GM03348 (cell line): ENCODE results near the gene PRKAB1.
"Not testable (repeated sequence)": the region's sequence is repeated elsewhere in the genome, so short reads cannot be mapped to it uniquely, and the experiment has no call there.

Experiments used
- DNase-seq: peaks from one replicate; pipeline ENCODE4 v3.0.0; 2012; ENCODE audit warnings: low spot score

Gene PRKAB1, protein sequence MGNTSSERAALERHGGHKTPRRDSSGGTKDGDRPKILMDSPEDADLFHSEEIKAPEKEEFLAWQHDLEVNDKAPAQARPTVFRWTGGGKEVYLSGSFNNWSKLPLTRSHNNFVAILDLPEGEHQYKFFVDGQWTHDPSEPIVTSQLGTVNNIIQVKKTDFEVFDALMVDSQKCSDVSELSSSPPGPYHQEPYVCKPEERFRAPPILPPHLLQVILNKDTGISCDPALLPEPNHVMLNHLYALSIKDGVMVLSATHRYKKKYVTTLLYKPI

DNA sequence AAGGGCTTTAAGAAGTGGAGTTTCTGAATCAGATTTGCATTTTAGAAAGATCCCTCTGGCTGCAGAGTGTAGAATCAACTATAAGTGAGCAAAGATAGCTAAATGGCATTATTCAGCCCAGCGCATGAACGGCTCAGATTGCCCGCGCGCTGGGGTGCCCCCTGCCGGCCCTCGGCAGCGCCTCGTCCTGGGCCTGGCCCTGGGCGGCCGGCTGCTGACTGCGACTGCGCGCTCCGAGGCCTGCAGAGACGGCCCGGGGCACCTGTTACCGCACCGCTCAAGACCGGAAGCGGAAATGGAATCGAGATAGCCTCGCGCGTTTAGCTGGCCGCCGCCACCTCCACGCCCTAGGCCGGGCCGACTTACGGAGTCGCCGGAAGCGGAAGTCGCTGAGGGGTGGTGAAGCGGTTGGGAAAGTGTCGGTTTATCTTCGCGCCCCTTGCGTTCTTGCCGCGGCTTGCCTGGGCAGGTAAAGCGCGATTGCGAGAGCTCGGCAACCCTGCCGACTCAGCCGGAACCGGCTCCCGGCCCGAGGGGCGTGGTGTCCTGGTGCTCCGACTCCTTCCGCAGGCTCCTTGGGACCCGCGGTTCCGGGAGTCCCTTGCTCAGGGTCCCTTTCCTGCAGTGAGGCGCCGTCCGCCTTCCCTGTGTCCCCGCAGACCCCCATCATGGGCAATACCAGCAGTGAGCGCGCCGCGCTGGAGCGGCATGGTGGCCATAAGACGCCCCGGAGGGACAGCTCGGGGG is at the start of gene PRKAB1:
PRKAB1 (plus strand) TSS at position 557 of the 747 bp plus-strand sequence; CDS start at position 669, 112 bp downstream.
- DNase-seq: peak; percentile 100

DNA sequence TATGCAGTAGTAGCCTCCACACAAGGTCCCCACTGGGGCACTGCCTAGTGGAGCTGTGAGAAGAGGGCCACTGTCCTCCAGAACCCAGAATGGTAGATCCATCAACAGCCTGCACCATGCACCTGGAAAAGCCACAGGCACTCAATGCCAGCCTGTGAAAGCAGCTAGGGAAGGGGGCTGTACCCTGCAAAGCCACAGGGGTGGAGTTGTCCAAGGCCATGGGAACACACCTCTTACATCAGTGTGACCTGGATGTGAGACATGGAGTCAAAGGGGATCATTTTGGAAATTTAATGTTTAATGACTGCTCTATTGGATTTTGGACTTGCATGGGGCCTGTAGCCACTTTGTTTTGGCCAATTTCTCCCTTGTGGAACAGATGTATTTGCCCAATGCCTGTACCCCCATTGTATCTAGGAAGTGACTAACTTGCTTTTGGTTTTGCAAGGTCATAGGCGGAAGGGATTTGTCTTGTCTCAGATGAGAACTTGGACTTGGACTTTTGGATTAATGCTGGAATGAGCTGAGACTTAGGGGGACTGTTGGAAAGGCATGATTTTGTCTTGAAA is 49.5 kb upstream of the PRKAB1 start:
- DNase-seq: not testable (repeated sequence)

GRCh38 chr12:119620490-119620889 is 47.4 kb upstream of the PRKAB1 start:
- DNase-seq: no peak

GRCh38 chr12:119621878-119622277 is 46.1 kb upstream of the PRKAB1 start:
- DNase-seq: no peak

- DNase-seq: no peak
Measured at GRCh38 chr12:119624966-119625365, 43.0 kb upstream of the PRKAB1 start.

DNA sequence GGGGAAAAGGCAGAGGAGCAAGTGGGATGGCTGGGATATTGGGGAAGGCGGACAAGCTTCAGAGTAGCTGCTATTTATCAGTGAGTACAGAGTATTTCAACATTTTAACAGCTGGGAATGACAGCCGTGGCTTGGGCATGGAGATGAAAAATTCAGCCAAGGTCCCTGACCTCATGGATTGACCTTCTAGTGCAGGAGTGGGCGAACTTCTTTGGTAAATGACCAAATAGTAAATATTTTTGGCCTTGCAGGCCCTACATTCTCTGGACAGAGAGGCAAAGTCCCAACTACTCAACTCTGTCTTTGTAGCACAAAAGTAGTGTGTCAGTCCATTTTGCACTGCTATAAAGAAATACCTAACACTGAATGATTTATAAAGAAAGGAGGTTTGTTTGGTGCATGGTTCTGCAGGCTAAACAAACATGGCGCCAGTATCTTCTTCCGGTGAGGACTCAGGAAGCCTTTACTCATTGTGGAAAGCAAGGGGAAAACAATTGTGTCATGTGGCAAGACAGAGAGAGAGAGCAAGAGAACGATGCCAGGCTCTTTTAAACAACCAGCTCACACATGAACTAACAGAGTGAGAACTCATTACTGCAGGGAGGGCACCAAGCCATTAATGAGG is 40.8 kb upstream of the PRKAB1 start:
- no peak for DNase-seq

- no peak for DNase-seq
Measured at GRCh38 chr12:119627686-119628085, 40.2 kb upstream of the PRKAB1 start.

DNA sequence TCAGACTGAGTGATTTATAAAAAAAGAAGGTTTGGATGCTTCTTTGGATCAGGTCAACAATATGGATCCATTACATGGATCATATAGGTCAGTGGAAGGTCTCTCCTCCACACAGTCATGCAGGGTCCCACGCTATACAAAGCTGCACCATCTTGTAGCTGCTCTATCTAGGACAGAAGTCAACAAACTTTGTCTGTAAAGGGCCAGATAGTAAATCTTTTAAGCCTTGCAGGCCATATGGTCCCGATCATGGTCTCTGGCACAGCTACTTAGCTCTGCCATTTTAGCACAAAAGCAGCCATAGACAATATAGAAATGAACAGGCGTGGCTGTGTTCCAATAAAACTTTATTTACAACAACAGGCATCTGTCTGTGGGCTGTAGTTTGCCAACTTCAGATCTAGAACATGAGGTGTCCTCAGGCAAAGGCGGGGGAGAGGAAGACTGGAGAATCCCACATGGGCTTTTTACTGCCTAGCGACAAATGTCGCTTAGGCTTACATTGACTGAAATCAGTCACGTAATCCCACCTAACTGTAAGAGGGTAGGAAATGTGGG is 37.6 kb upstream of the PRKAB1 start:
- DNase-seq: no peak

DNA sequence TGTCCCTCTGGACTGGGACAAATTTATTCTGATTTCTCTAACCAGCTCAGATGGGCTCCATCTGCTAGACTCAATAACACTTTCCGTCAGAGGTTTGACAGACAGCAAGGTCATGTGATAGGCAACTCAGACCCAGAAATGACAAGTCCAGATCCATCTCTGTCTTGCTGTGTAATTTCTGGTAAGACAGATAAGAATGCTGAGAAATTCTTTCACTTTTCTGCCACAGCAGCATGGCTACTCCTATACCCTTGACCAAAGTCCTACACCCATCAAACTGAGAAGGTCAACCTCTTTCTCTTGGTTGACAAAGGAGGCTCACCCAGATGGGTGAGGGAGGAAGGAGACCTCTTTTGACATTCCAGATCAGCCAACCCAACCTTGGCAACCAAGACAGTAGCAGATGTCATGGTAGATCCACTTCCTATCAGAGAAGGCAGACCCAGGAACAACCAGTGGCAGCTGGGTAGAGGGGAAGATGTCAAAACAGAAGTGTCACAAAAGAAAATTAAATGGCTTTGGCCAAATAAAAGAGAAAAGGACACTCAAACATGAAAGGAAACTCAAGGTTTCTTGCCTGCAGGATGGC is 36.9 kb upstream of the PRKAB1 start:
- no peak for DNase-seq

- DNase-seq: no peak
Measured at GRCh38 chr12:119631930-119632678, 35.8 kb upstream of the PRKAB1 start.

- DNase-seq: no peak
Measured at GRCh38 chr12:119634743-119635142, 33.2 kb upstream of the PRKAB1 start.

DNA sequence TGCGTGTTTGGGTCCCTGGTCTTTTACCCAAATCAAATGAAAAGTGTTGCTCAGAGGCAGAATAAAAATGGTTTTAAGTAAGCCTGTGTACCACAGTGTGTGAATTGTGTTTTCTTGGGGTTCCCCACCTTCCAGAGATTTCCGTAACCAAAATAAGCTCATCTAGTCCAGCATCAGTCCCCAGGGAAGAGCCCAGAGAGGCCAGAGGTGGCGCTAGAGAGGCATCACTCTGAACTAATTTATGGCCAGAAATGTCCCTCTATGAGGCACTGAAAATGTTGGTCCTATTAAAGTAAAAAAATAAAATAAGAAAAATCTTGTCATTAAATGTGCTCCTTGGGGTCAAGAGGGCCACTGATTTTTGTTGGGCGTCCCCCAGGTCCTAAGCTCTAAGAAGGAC is 24.9 kb upstream of the PRKAB1 start:
- DNase-seq: no peak

- no peak for DNase-seq
Measured at GRCh38 chr12:119644930-119645329, 23.0 kb upstream of the PRKAB1 start.

DNA sequence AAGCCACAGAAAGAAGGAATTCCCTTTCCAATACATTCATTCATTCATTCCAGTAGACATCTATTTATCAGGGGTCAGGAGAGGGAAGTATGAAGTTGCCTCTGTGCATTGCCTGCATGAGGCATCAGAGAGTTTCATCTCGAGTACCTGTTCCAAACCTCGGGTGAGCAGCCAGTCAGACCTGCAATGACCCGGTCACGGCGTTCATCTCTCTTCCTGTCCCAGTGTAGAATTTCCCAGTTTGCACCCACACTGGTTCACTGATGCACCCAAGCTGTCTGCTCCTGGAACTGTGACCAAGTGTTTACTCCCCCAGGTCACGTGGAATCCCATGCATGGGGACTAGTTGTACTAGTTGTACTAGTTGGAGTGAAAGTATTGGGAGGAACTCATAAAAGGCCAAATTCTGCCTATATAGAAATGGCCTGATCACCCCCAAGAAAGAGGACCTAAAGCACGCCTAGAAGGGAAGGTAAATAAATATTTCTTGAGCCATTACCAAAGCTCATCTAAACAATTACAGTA is 22.3 kb upstream of the PRKAB1 start:
- no peak for DNase-seq

- DNase-seq: peak; percentile 56
Measured at GRCh38 chr12:119649202-119649808, 18.6 kb upstream of the PRKAB1 start.

GRCh38 chr12:119652665-119653064 is 15.3 kb upstream of the PRKAB1 start:
- no peak for DNase-seq

DNA sequence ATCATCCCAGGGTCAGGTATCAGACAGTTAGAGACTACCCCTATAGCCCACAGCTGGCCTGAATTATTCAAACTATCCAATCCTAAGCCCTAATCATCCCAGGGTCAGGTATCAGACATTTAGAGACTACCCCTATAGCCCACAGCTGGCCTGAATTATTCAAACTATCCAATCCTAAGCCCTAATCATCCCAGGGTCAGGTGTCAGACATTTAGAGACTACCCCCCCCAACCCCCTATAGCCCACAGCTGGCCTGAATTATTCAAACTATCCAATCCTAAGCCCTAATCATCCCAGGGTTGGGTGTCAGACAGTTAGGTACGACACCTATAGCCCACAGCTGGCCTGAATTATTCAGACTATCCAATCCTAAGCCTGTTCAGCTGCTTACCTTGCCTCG is 10.9 kb upstream of the PRKAB1 start:
- not testable (repeated sequence) for DNase-seq

GRCh38 chr12:119658166-119658565 is 9.8 kb upstream of the PRKAB1 start:
- DNase-seq: not testable (repeated sequence)

- DNase-seq: peak; percentile 73
Measured at GRCh38 chr12:119659289-119659897, 8.5 kb upstream of the PRKAB1 start.

DNA sequence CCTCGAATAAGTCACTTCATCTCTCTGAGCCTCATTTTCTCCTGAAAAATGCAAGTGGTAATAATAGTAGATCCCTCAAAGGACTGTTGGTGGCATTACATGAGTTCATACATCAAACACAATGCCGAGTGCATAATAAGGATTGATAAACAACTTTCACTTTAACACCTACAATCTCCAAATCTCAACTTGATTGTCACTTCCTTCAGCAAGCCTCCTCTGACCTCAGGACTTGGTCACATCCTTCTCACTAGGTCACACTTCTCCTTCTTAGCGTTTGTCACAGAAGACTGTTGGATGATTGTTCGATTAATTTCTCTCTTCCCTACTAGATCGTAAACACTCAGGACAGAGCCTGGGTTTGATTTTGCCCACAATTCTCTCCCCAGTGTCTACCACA is 7.9 kb upstream of the PRKAB1 start:
- DNase-seq: no peak
